GM21526 (cell line): ENCODE results near the gene WDR7.
A peak's percentile ranks its signal among the peaks of the same experiment; 100 is the strongest.
"Not testable (repeated sequence)": the region's sequence is repeated elsewhere in the genome, so short reads cannot be mapped to it uniquely, and the experiment has no call there.

Experiments used
- ATAC-seq: cut with Tn5 transposase; IDR thresholded peaks from one replicate; pipeline ENCODE4 v1.9.1; 2021; ENCODE audit warnings: moderate library complexity; ENCODE audit not compliant: unreplicated experiment, low FRiP score

WDR7 gene

GRCh38 chr18:56652802-56653201 is 1.6 kb downstream of the WDR7 start:
- no peak for ATAC-seq

- not testable (repeated sequence) for ATAC-seq
Observed at GRCh38 chr18:56654280-56654679, 3.1 kb downstream of the WDR7 start.

- no peak for ATAC-seq
Observed at GRCh38 chr18:56658261-56658660, 7.1 kb downstream of the WDR7 start.

- no peak for ATAC-seq
Observed at GRCh38 chr18:56659111-56659510, 8.0 kb downstream of the WDR7 start.

- ATAC-seq = no peak
Observed at GRCh38 chr18:56660655-56661054, 9.5 kb downstream of the WDR7 start.

- no peak for ATAC-seq
Observed at GRCh38 chr18:56661360-56662062, 10.4 kb downstream of the WDR7 start.

- ATAC-seq = no peak
Observed at GRCh38 chr18:56662063-56662408, 10.9 kb downstream of the WDR7 start.

GRCh38 chr18:56662502-56662901 is 11.3 kb downstream of the WDR7 start:
- ATAC-seq = no peak

- no peak for ATAC-seq
Observed at GRCh38 chr18:56662902-56663301, 11.7 kb downstream of the WDR7 start.

GRCh38 chr18:56672391-56672790 is 21.2 kb downstream of the WDR7 start:
- no peak for ATAC-seq

GRCh38 chr18:56672981-56673380 is 21.8 kb downstream of the WDR7 start:
- no peak for ATAC-seq

GRCh38 chr18:56676639-56677038 is 25.5 kb downstream of the WDR7 start:
- ATAC-seq = no peak

- ATAC-seq = no peak
Observed at GRCh38 chr18:56678836-56679565, 27.8 kb downstream of the WDR7 start.

GRCh38 chr18:56684277-56684676 is 33.1 kb downstream of the WDR7 start:
- ATAC-seq = no peak

- ATAC-seq = no peak
Observed at GRCh38 chr18:56691530-56691929, 40.4 kb downstream of the WDR7 start.

- ATAC-seq = no peak
Observed at GRCh38 chr18:56696966-56697365, 45.8 kb downstream of the WDR7 start.

GRCh38 chr18:56702946-56703345 is 51.8 kb downstream of the WDR7 start:
- ATAC-seq = no peak

- ATAC-seq = peak; percentile 98
Observed at GRCh38 chr18:56709463-56709862, 58.3 kb downstream of the WDR7 start.

GRCh38 chr18:56711708-56712445 is 60.7 kb downstream of the WDR7 start:
- ATAC-seq = no peak

- ATAC-seq = no peak
Observed at GRCh38 chr18:56712761-56713160, 61.6 kb downstream of the WDR7 start.

GRCh38 chr18:56715121-56715520 is 64.0 kb downstream of the WDR7 start:
- ATAC-seq = no peak
